ENCODE measurements around the gene ELOVL2.
"Not testable (repeated sequence)": the region's sequence is repeated elsewhere in the genome, so short reads cannot be mapped to it uniquely, and the experiment has no call there.

ELOVL2 gene

GRCh38 chr6:11043961-11044711 lies at the start of gene ELOVL2:
Gene ELOVL2 (minus strand): TSS chr6:11044305. CDS start chr6:11044230, 75 bp downstream.
- DNase-seq: peak; percentile 62
- in situ Hi-C loops (cut with HindIII; ENCODE audit: low pct_ligation_motif_present, low pct_unique_long_range_greater_than_20kb, low sequenced_read_pairs): loop anchor here (10.0 kb wide), 1 partner anchor 89 kb away; no protein-coding TSS in a partner anchor

DNA sequence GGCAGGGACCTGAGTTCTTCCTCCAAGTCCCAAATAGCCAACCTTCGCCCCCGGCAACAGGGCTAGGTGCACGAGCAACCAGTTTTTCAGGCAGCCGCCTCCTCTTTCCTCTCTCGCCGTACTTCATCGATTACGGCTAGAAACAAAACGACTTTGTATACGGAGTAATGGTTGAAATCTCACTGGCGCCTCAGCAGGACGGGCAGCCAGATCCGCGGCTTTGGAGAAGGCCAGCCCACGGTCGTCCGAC lies 49.2 kb upstream of the ELOVL2 start:
- no peak for DNase-seq
- in situ Hi-C loops (cut with HindIII; ENCODE audit: low pct_ligation_motif_present, low pct_unique_long_range_greater_than_20kb, low sequenced_read_pairs): no loop called here

GRCh38 chr6:11092668-11093375 lies 48.7 kb upstream of the ELOVL2 start:
- in situ Hi-C loops (cut with HindIII; ENCODE audit: low pct_ligation_motif_present, low pct_unique_long_range_greater_than_20kb, low sequenced_read_pairs): no loop called here

DNA sequence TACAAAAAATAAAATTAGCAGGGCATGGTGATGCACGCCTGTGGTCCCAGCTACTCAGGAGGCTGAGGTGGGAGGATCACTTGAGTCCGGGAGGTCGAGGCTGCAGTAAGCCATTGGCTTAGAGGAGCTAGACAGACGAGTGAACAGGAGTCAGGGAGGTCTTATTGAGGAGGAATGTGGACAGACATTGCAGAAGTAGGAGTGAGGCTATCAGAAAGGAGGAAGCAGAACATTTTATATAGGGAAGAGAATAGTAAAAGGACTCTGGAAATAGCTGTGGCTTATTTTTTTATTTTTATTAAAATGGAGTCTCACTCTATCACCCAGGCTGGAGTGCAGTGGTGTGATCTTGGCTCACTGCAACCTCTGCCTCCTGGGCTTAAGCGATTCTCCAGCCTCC lies 47.0 kb upstream of the ELOVL2 start:
- DNase-seq; in situ Hi-C loops (cut with HindIII; ENCODE audit: low pct_ligation_motif_present, low pct_unique_long_range_greater_than_20kb, low sequenced_read_pairs): not testable (repeated sequence)

More at GRCh38 chr6:11092668-11093375, 48.7 kb upstream of the ELOVL2 start:
- peak; percentile 30 for DNase-seq

DNA sequence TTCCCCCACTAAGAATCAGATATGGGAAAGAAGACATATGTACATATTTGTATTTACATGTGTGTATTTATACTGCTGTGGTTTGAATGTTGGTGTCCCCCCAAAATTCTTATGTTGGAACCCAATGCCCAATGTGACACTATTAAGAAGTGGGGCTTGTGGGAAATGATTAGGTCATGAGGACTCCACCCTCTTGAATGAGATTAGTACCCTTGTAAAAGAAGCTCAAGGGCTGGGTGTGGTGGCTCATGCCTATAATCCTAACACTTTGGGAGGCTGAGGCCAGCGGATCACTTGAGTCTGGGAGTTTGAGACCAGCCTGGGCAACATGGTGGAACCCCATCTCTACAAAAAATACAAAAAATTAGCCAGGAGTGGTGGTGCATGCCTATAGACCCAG lies 45.6 kb upstream of the ELOVL2 start:
- in situ Hi-C loops (cut with HindIII; ENCODE audit: low pct_ligation_motif_present, low pct_unique_long_range_greater_than_20kb, low sequenced_read_pairs): no loop called here
- no peak for DNase-seq

GRCh38 chr6:11087141-11087812 lies 43.2 kb upstream of the ELOVL2 start:
- in situ Hi-C loops (cut with HindIII; ENCODE audit: low pct_ligation_motif_present, low pct_unique_long_range_greater_than_20kb, low sequenced_read_pairs); DNase-seq: not testable (repeated sequence)

DNA sequence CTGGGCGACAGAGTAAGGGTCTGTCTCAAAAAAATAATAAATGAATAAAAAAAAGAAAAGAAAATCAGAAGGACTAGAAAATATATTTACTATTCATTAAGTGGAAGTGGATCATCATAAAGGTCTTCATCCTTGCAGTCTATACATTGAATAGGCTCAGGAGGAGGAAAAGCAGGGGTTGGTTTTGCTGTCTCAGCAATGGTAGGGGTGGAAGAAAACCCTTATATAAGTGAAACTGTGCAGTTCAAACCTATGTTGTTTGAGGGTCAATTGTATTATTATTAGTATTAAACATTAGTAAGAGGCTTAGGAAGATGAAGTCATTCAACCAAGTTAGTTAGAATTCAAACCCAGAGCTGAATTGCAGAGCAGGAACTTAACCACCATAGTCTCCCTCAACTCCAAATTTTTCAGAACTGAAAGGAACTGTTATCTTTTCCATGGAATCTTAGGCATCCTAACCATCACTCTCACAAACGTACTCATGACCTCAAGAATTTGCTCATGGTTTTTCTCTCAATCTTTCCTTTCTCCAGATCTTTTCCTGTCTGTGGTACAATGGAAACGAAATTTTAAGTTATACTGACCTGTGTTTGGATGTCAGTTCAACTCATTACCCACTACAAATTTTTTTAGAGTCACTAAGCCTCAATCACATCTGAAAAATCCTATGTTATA lies 41.8 kb upstream of the ELOVL2 start:
- in situ Hi-C loops (cut with HindIII; ENCODE audit: low pct_ligation_motif_present, low pct_unique_long_range_greater_than_20kb, low sequenced_read_pairs): no loop called here
- peak; percentile 9 for DNase-seq

DNA sequence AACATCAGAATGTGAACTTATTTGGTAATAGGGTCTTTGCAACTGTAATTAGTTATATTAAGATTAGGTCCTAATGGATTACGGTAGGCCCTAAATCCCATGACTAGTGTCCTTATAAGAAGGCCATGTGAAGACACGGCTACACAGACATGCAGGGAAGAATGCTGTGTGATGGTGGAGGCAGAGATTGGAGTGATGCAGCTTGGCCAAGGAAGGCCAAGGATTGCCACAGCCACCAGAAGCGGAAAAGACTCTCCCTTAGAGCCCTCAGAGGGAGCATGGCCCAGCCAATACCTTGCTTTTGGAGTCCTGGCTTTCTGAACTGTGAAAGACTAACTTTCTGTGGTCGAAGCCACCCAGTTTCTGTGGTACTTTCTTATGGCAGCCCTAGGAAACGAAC lies 39.9 kb upstream of the ELOVL2 start:
- in situ Hi-C loops (cut with HindIII; ENCODE audit: low pct_ligation_motif_present, low pct_unique_long_range_greater_than_20kb, low sequenced_read_pairs): no loop called here
- DNase-seq: no peak

DNA sequence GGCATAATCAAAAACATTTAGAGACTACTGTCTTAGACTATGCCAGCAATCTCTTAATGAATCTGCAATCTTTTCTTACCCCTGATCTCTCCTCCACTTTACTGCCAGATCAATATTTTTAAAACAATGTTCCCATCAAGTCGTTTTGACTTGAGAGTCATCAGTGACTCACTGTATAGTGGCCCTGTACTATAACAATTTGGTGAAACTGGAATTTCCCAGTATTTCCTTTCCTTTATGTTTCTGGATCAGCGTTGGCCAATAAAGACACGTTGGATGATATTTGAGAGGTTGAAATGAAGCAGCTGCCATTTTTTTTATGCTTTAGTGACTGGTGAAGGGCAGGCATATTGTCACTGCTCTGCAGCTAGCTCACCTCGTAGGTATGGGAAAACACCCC lies 39.4 kb upstream of the ELOVL2 start:
- in situ Hi-C loops (cut with HindIII; ENCODE audit: low pct_ligation_motif_present, low pct_unique_long_range_greater_than_20kb, low sequenced_read_pairs): no loop called here
- DNase-seq: no peak

- in situ Hi-C loops (cut with HindIII; ENCODE audit: low pct_ligation_motif_present, low pct_unique_long_range_greater_than_20kb, low sequenced_read_pairs): no loop called here
- DNase-seq: no peak
Observed at GRCh38 chr6:11080296-11080695, 36.2 kb upstream of the ELOVL2 start.

GRCh38 chr6:11078266-11078665 lies 34.2 kb upstream of the ELOVL2 start:
- in situ Hi-C loops (cut with HindIII; ENCODE audit: low pct_ligation_motif_present, low pct_unique_long_range_greater_than_20kb, low sequenced_read_pairs): no loop called here

DNA sequence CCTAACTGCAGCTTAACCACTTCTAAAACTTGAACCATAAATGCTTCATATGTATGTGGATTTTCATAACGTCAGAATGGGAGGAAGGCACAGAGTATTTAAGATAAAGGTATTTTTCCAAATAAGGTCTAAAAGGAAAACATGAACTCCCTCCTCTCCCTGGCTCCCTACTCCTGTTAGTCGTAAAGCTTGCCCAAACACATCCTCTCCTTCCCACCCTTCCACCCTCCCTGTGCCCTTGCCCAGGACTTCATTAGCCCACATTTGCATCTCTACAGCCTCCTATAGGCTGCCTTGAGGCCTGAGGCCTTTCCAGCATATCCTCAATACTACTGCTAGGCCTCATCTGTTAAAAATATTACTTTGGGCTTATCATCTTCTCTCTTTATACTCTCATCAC lies 32.4 kb upstream of the ELOVL2 start:
- no peak for DNase-seq
- in situ Hi-C loops (cut with HindIII; ENCODE audit: low pct_ligation_motif_present, low pct_unique_long_range_greater_than_20kb, low sequenced_read_pairs): no loop called here

More at GRCh38 chr6:11078266-11078665, 34.2 kb upstream of the ELOVL2 start:
- DNase-seq: no peak

DNA sequence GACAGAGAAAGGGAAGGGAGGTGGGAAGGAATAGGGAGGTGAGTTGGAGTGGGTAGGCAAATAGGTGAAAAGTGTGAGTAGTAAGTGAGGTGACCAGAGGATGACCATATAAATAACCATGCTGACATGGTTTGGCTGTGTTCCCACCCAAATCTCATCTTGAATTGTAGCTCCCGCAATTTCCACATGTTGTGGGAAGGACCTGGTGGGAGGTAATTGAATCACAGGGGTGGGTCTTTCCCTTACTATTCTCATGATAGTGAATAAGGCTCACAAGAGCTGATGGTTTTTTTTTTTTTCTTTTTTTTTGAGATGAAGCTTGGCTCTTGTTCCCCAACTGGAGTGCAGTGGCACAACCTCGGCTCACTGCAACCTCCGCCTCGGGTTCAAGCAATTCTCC lies 28.0 kb upstream of the ELOVL2 start:
- in situ Hi-C loops (cut with HindIII; ENCODE audit: low pct_ligation_motif_present, low pct_unique_long_range_greater_than_20kb, low sequenced_read_pairs): no loop called here
- no peak for DNase-seq

- in situ Hi-C loops (cut with HindIII; ENCODE audit: low pct_ligation_motif_present, low pct_unique_long_range_greater_than_20kb, low sequenced_read_pairs): no loop called here
- no peak for DNase-seq
Observed at GRCh38 chr6:11069760-11070159, 25.7 kb upstream of the ELOVL2 start.

GRCh38 chr6:11067348-11067747 lies 23.2 kb upstream of the ELOVL2 start:
- in situ Hi-C loops (cut with HindIII; ENCODE audit: low pct_ligation_motif_present, low pct_unique_long_range_greater_than_20kb, low sequenced_read_pairs): no loop called here
- no peak for DNase-seq

- in situ Hi-C loops (cut with HindIII; ENCODE audit: low pct_ligation_motif_present, low pct_unique_long_range_greater_than_20kb, low sequenced_read_pairs): no loop called here
- DNase-seq: no peak
Observed at GRCh38 chr6:11066505-11067347, 22.6 kb upstream of the ELOVL2 start.

DNA sequence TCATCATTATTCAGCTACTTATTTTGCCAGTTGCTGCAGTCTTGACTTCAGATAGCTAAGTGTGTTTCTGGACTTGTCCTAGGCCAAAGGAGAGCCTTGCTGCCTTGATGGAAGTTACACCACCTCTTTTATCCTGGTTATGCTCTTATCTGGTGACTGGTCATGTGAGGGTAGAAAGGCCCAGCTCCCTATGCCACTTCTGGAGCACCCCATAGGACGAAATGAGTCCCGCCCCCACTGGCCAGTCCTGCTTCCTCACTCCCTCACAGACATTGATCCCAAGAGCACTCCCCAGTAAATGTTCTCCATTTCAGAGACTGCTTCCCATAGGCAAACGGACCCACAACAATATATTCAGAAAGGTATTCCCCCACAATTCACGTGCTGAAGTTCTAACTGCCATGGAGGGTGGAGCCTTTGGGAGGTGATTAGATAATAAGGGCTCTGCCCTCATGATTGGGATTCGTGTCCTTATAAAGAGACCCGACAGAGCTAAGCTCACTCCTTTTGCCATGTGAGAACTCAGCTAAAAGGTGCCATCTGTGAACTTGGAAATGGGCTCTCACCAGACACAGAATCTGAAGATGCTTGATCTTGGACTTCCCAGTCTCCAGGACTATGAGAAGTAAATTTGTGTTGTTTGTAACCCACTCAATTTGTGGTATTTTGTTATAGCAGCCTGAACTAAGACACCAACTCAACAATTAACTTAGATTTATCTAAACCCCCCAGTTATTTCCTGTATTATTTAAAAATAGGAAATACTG lies 21.5 kb upstream of the ELOVL2 start:
- DNase-seq: no peak
- in situ Hi-C loops (cut with HindIII; ENCODE audit: low pct_ligation_motif_present, low pct_unique_long_range_greater_than_20kb, low sequenced_read_pairs): no loop called here

- no peak for DNase-seq
- in situ Hi-C loops (cut with HindIII; ENCODE audit: low pct_ligation_motif_present, low pct_unique_long_range_greater_than_20kb, low sequenced_read_pairs): no loop called here
Observed at GRCh38 chr6:11064836-11065235, 20.7 kb upstream of the ELOVL2 start.

Measured in ACHN (cell line).